Stimulated activated naive CD8-positive, alpha-beta T cell treated with anti-CD3 and anti-CD28 coated beads, Interleukin-15, Interleukin-2, amounts not matched to agents 100 U/mL and 50 U/mL, for 24 hours (primary cell): ENCODE results near the gene ABCF1.

Experiments
- ATAC-seq: fragments of 150-1000 bp; cut with Tn5 transposase; one replicate; pipeline ENCODE4 v1.10.0; 2021
- DNase-seq: peaks from one replicate; pipeline ENCODE4 v3.0.0; 2021

ABCF1 gene

GRCh38 chr6:30557683-30557981 lies 13.6 kb upstream of the ABCF1 start:
- no peak for DNase-seq
- ATAC-seq: no peak

- no peak for ATAC-seq
- no peak for DNase-seq
Measured at GRCh38 chr6:30560930-30561329, 10.3 kb upstream of the ABCF1 start.

- DNase-seq (no peak), ATAC-seq (no peak)
Measured at GRCh38 chr6:30562470-30563425, 8.5 kb upstream of the ABCF1 start.

GRCh38 chr6:30564114-30564513 lies 7.1 kb upstream of the ABCF1 start:
- DNase-seq (no peak), ATAC-seq (no peak)

- ATAC-seq (no peak), DNase-seq (no peak)
Measured at GRCh38 chr6:30565772-30566171, 5.5 kb upstream of the ABCF1 start.

GRCh38 chr6:30568245-30568644 lies 3.0 kb upstream of the ABCF1 start:
- DNase-seq (peak; percentile 44), ATAC-seq (peak; percentile 59)

GRCh38 chr6:30570263-30570662 lies 979 bp upstream of the ABCF1 start:
- DNase-seq (no peak), ATAC-seq (no peak)

GRCh38 chr6:30570740-30571074 lies 535 bp upstream of the ABCF1 start:
- DNase-seq: no peak
- ATAC-seq: no peak

- ATAC-seq (no peak), DNase-seq (no peak)
Measured at GRCh38 chr6:30571762-30572082, 480 bp downstream of the ABCF1 start.

GRCh38 chr6:30572148-30572547 lies 906 bp downstream of the ABCF1 start:
- ATAC-seq: no peak

GRCh38 chr6:30573113-30573512 lies 1.9 kb downstream of the ABCF1 start:
- DNase-seq (no peak), ATAC-seq (no peak)

More at GRCh38 chr6:30572148-30572547, 906 bp downstream of the ABCF1 start:
- DNase-seq: no peak

- DNase-seq (no peak), ATAC-seq (peak; percentile 53)
Measured at GRCh38 chr6:30578051-30578450, 6.8 kb downstream of the ABCF1 start.

GRCh38 chr6:30583921-30584320 lies 12.7 kb downstream of the ABCF1 start:
- no peak for DNase-seq
- no peak for ATAC-seq

- DNase-seq (no peak), ATAC-seq (no peak)
Measured at GRCh38 chr6:30589754-30590358, 18.6 kb downstream of the ABCF1 start.

GRCh38 chr6:30590509-30590908 lies 19.3 kb downstream of the ABCF1 start:
- ATAC-seq (no peak), DNase-seq (no peak)

- DNase-seq (no peak), ATAC-seq (no peak)
Measured at GRCh38 chr6:30591008-30591407, 19.8 kb downstream of the ABCF1 start.

- DNase-seq: no peak
Measured at GRCh38 chr6:30592287-30592686, 21.0 kb downstream of the ABCF1 start.

GRCh38 chr6:30597315-30598144 lies 26.3 kb downstream of the ABCF1 start:
- ATAC-seq (peak; percentile 82), DNase-seq (peak; percentile 87)

More at GRCh38 chr6:30592287-30592686, 21.0 kb downstream of the ABCF1 start:
- ATAC-seq: no peak

GRCh38 chr6:30598912-30599624 lies 27.8 kb downstream of the ABCF1 start:
- DNase-seq (no peak), ATAC-seq (no peak)

GRCh38 chr6:30599625-30600324 lies 28.5 kb downstream of the ABCF1 start:
- ATAC-seq: no peak
- no peak for DNase-seq

GRCh38 chr6:30600451-30600961 lies 29.3 kb downstream of the ABCF1 start:
- ATAC-seq (no peak), DNase-seq (no peak)

GRCh38 chr6:30601436-30601814 lies 30.2 kb downstream of the ABCF1 start:
- no peak for ATAC-seq
- no peak for DNase-seq
